ENCODE measurements around the gene TBX21.

The TBX21 gene

GRCh38 chr17:47776330-47777197 is 43.5 kb downstream of the TBX21 start:
- peak; percentile 35 for DNase-seq

GRCh38 chr17:47778184-47778635 is 45.2 kb downstream of the TBX21 start:
- DNase-seq: no peak

- no peak for DNase-seq
These were observed 48.4 kb downstream of the TBX21 start for GRCh38 chr17:47781397-47781796.

GRCh38 chr17:47785538-47786123 is 52.6 kb downstream of the TBX21 start:
- no peak for DNase-seq

- DNase-seq: peak; percentile 4
These were observed 56.9 kb downstream of the TBX21 start for GRCh38 chr17:47789611-47790561.

- no peak for DNase-seq
These were observed 58.0 kb downstream of the TBX21 start for GRCh38 chr17:47791025-47791424.

- DNase-seq: no peak
These were observed 59.4 kb downstream of the TBX21 start for GRCh38 chr17:47792457-47792856.

- DNase-seq: no peak
These were observed 59.9 kb downstream of the TBX21 start for GRCh38 chr17:47792979-47793378.
